ENCODE measurements around the gene INTS11. TPM values are rescaled to one million over a fixed set of nuclear protein-coding genes. Genes with fewer than 3 reads are reported as not detected.

The INTS11 gene
- total and polyA plus RNA-seq, 2 of the 13 experiments (the other 11 are each of a cell fraction or from before 2014, with no cell fraction given), result 52.8 to 94.8 TPM

DNA sequence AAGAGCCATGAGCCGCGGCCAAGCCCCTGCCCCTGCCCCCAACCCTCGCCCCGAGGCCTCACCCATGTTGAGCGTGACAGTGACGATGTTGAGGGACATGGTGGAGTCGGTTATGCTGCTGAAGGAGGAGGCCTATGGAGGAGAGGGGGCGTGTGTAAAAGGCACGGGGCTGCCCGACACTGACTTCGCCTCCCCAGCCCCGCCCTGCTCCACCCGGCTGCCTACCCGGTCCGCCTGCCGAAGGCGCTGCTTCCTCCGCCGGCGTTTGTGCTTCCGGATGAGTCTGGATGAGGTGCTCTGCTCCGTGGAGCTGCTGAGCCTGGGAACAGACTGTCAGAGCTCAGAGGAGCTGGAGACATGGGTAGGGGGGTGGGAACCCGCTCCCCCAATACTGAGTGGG is 15.7 kb upstream of the INTS11 start (continued):
- TF ChIP-seq, protein P1, sequence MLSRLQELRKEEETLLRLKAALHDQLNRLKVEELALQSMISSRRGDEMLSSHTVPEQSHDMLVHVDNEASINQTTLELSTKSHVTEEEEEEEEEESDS (CRISPR knock-in tag; IDR thresholded peaks at IDR 0.05; ENCODE audit: borderline replicate concordance), result no peak
- TF ChIP-seq ATF1 (CRISPR knock-in tag; IDR thresholded peaks at IDR 0.05), result no peak
- TF ChIP-seq CCDC6 (CRISPR knock-in tag; IDR thresholded peaks at IDR 0.05), result no peak
- TF ChIP-seq ZNF547 (CRISPR knock-in tag; IDR thresholded peaks at IDR 0.05), result no peak
- TF ChIP-seq ZNF12 (CRISPR knock-in tag; IDR thresholded peaks at IDR 0.05), result no peak
- no peak for TF ChIP-seq SOX5 (CRISPR knock-in tag; IDR thresholded peaks at IDR 0.05; ENCODE audit: borderline replicate concordance)

GRCh38 chr1:1338278-1338677 is 13.8 kb upstream of the INTS11 start:
- no peak for ATAC-seq
- intact Hi-C loops (cut with micrococcal nuclease; ENCODE audit: unreplicated experiment) (no loop called here), in situ Hi-C loops (cut with HindIII; ENCODE audit: extremely low pct_ligation_motif_present, low pct_unique_long_range_greater_than_20kb) (no loop called here)
- no peak overlapping the region for H3K9ac ChIP-seq (ENCODE audit: insufficient read depth, low read depth, low read length)
- peaks cover 13 to 26% of the 10 kb centered on the region in 2 experiments for H3K36me3 ChIP-seq (replicated peaks in 1 of 2; ENCODE audit: control insufficient read depth in 1 of 2, insufficient read depth in 2 of 2, low read length in 2 of 2)
- H3K4me3 ChIP-seq (replicated peaks in 1 of 3; ENCODE audit: insufficient read depth in 1 of 3, low read depth in 2 of 3, low read length in 3 of 3), result no peak overlapping the region
- ChIA-PET POLR2A (interaction anchor here (0.9 to 1.0 kb wide), 3 partner anchors 10 to 61 kb away, joined by 3 to 4 read pairs (median 4); partner anchors contain the start of genes AURKAIP1 and CCNL2), CTCF (ENCODE audit: low intra/inter-chr PET ratio, low total read pairs) (no interaction called here)
- H3K27ac ChIP-seq (ENCODE audit: extremely low read length, insufficient read depth, low read length), result no peak overlapping the region
- H3K79me2 ChIP-seq (ENCODE audit: insufficient read depth, low read length), result no peaks in the 10 kb centered on the region
- no peak for DNase-seq (ENCODE audit: low spot score)
- no peak overlapping the region for H3K4me2 ChIP-seq (ENCODE audit: low read depth, low read length)
- H4K20me1 ChIP-seq (ENCODE audit: insufficient read depth, low read length), result peaks cover 7% of the 10 kb centered on the region; the same call in 1 of the 2 replicates
- no peak overlapping the region for H2AFZ ChIP-seq (ENCODE audit: low read length)
- no peaks in the 10 kb centered on the region for H3K4me1 ChIP-seq (ENCODE audit: insufficient read depth, low read length)
- H3K9me3 ChIP-seq (ENCODE audit: low read length), result no peaks in the 10 kb centered on the region
- no peak for FAIRE-seq
- H3K27me3 ChIP-seq (ENCODE audit: control insufficient read depth in 1 of 2, insufficient read depth in 2 of 2, low read length in 2 of 2), result no peaks in the 10 kb centered on the region
- no TSS peak for BruUV-seq (replicated peaks)
- WGBS (ENCODE audit: low lambda C conversion rate), result 98% methylated on average over 35 of the region's 36 CpGs
- peak; percentile 30 for TF ChIP-seq AGO2 (optimal IDR thresholded peaks at IDR 0.05; ENCODE audit: low read depth, low read length)
- TF ChIP-seq ASH2L (IDR thresholded peaks at IDR 0.05; ENCODE audit: insufficient read length, low read depth, low read length), result no peak
